Endodermal cell (in vitro differentiated cells): ENCODE results near the gene HEG1. TPM values are rescaled to one million over a fixed set of nuclear protein-coding genes. Genes with fewer than 3 reads are reported as not detected.

ENCODE experiments used
- DNase-seq: peaks from one replicate; pipeline ENCODE4 v3.0.0-alpha.2; 2017
- H3K27ac ChIP-seq: 2 replicates; pipeline ENCODE4 v1.5.1; 2013; ENCODE audit warnings: mild to moderate bottlenecking, low read depth, low read length, moderate library complexity
- H3K27me3 ChIP-seq: 2 replicates; pipeline ENCODE4 v1.6.1; 2013; ENCODE audit warnings: mild to moderate bottlenecking, low read length, moderate library complexity; ENCODE audit not compliant: insufficient read depth, control insufficient read depth, poor library complexity, severe bottlenecking
- H3K36me3 ChIP-seq: 2 replicates; pipeline ENCODE4 v1.7.0; 2013; ENCODE audit warnings: mild to moderate bottlenecking, low read length, moderate library complexity; ENCODE audit not compliant: control insufficient read depth, insufficient read depth
- H3K4me1 ChIP-seq: one replicate; pipeline ENCODE4 v1.7.0; 2013; ENCODE audit warnings: low read length; ENCODE audit not compliant: control insufficient read depth, insufficient read depth
- H3K4me3 ChIP-seq: 2 replicates; pipeline ENCODE4 v1.5.1; 2013; ENCODE audit warnings: mild to moderate bottlenecking, low read length, moderate library complexity
- H3K9ac ChIP-seq: 2 replicates; pipeline ENCODE4 v1.6.1; 2013; ENCODE audit warnings: mild to moderate bottlenecking, low read length, moderate library complexity; ENCODE audit not compliant: poor library complexity, severe bottlenecking; ENCODE audit errors: extremely low read depth
- H3K9me3 ChIP-seq: 2 replicates; pipeline ENCODE4 v1.6.1; 2013; ENCODE audit warnings: mild to moderate bottlenecking, low read length, moderate library complexity; ENCODE audit not compliant: control insufficient read depth
- H3K27ac Mint-ChIP-seq: 2 replicates; pipeline ENCODE4 v1.8.0; 2020; ENCODE audit warnings: mixed read lengths
- H3K27me3 Mint-ChIP-seq: 2 replicates; pipeline ENCODE4 v1.8.0; 2021; ENCODE audit warnings: mild to moderate bottlenecking, mixed read lengths; ENCODE audit not compliant: insufficient read depth
- H3K36me3 Mint-ChIP-seq: 2 replicates; pipeline ENCODE4 v1.8.0; 2020; ENCODE audit warnings: low read depth, mixed read lengths
- H3K4me1 Mint-ChIP-seq: 2 replicates; pipeline ENCODE4 v1.8.0; 2020; ENCODE audit warnings: mixed read lengths
- H3K4me3 Mint-ChIP-seq: 2 replicates; pipeline ENCODE4 v1.8.0; 2020; ENCODE audit warnings: mild to moderate bottlenecking, moderate library complexity, mixed read lengths
- H3K9me3 Mint-ChIP-seq: 2 replicates; pipeline ENCODE4 v1.8.0; 2020; ENCODE audit warnings: mild to moderate bottlenecking, mixed read lengths
- CTCF ChIP-seq: fragments of 200-600 bp; sonication (generic); conservative IDR thresholded peaks from 2 replicates; pipeline ENCODE4 v1.5.0; 2021; ENCODE audit warnings: antibody characterized with exemption, mild to moderate bottlenecking
- WGBS, 2 experiments: methylation state at CpG; one replicate each; pipeline versions ENCODE4 v1.1.5 to v1.1.7; 2013; ENCODE audit warnings: missing lambda C conversion rate in 2 of 2, mixed read lengths in 1 of 2; ENCODE audit not compliant: insufficient coverage in 1 of 2, insufficient read length in 1 of 2; 5-methylcytosine and 5-hydroxymethylcytosine counted together
- total RNA-seq, 2 donors: library from RNA; stranded (reverse); fragmentation: NEBNext Ultra II Directional in 1 of 2; extraction: Animal tissue kit (Norgen Biotek cat#: 25700) in 1 of 2; gene quantifications; 2 replicates in 1 of 2; 3 replicates in 1 of 2; pipeline ENCODE4 v1.2.1, GENCODE V29; 2021

The HEG1 gene
- total RNA-seq, 2 donors from 2014 or later: 25.5 to 27.0 TPM

DNA sequence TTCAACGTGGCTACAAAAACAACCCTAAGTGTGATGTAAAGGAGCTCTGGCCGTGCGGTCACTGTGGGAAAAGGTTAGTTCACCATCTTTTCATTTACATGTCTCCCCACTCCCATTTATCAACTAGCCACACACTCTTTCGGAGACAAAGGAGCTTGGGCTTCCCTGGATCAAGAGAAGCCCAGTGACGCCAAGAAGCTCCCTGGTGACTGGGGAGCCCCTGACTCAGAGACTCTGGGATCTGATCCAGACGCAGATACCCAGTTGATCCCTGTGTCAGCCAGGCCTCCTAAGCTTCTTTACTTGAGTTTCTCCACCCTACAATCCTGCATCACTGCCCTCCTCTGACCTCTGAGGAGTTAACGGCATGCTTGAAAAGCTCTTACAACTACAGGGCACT lies 43.9 kb downstream of the HEG1 start:
- no peaks in the 10 kb centered on the region for H3K27me3 Mint-ChIP-seq
- peaks cover 6% of the 10 kb centered on the region for H3K4me1 Mint-ChIP-seq
- TF ChIP-seq CTCF: no peak
- H3K36me3 Mint-ChIP-seq: peaks cover 80% of the 10 kb centered on the region
- no peak overlapping the region for H3K27ac Mint-ChIP-seq
- no peak for DNase-seq
- no peak overlapping the region for H3K27ac ChIP-seq
- H3K4me1 ChIP-seq: no peaks in the 10 kb centered on the region
- 84 to 96% methylated on average over 5 to 7 of the region's 7 CpGs for WGBS, 2 experiments
- no peaks in the 10 kb centered on the region for H3K9me3 Mint-ChIP-seq
- H3K36me3 ChIP-seq: peaks cover 89% of the 10 kb centered on the region
- H3K9ac ChIP-seq: no peak overlapping the region
- no peak overlapping the region for H3K4me3 ChIP-seq
- no peak overlapping the region for H3K4me3 Mint-ChIP-seq
- peaks cover 6% of the 10 kb centered on the region for H3K9me3 ChIP-seq
- H3K27me3 ChIP-seq: no peaks in the 10 kb centered on the region

GRCh38 chr3:125010393-125010792 lies 45.4 kb downstream of the HEG1 start:
- Mint-ChIP-seq H3K9me3 (no peaks in the 10 kb centered on the region), H3K27me3 (no peaks in the 10 kb centered on the region), H3K4me3 (no peak overlapping the region), H3K36me3 (peaks cover 87% of the 10 kb centered on the region), H3K27ac (no peak overlapping the region), H3K4me1 (peaks cover 6% of the 10 kb centered on the region)
- Histone ChIP-seq H3K36me3 (peaks cover 96% of the 10 kb centered on the region), H3K4me3 (no peak overlapping the region), H3K4me1 (no peaks in the 10 kb centered on the region), H3K27ac (no peak overlapping the region), H3K9me3 (peaks cover 6% of the 10 kb centered on the region), H3K27me3 (no peaks in the 10 kb centered on the region), H3K9ac (no peak overlapping the region)
- no peak for TF ChIP-seq CTCF
- DNase-seq: no peak
- WGBS, 2 experiments: 95 to 96% methylated on average over 7 of the region's 7 CpGs

DNA sequence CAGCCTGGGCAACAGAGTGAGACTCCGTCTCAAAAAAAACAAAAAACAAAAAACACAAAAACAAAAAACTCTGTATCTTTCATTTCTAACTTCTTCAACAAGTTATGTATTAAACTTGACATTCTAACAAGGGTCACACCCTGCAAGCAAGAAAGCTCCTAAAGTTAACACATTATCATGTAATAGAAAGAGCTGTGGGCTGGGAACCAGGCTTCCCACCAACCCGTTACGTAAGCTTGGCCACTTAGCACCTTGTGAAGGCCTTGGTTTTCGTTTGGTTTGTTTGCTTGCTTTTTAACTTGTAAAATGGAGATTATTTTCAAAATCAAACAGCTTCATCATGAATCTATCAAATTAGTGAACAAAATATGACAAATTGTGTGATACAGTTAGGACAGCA lies 47.0 kb downstream of the HEG1 start:
- Histone ChIP-seq H3K4me3 (no peak overlapping the region), H3K9me3 (peaks cover 6% of the 10 kb centered on the region), H3K27ac (no peak overlapping the region), H3K27me3 (no peaks in the 10 kb centered on the region), H3K4me1 (no peaks in the 10 kb centered on the region), H3K9ac (no peak overlapping the region), H3K36me3 (peaks cover 96% of the 10 kb centered on the region)
- WGBS, 2 experiments: 100% methylated on average over 3 of the region's 4 CpGs; no CpG with 5 or more reads in 1 of the 2 experiments
- Mint-ChIP-seq H3K9me3 (no peaks in the 10 kb centered on the region), H3K27ac (no peak overlapping the region), H3K27me3 (no peaks in the 10 kb centered on the region), H3K36me3 (peaks cover 86% of the 10 kb centered on the region), H3K4me1 (peaks cover 6% of the 10 kb centered on the region), H3K4me3 (no peak overlapping the region)
- DNase-seq: no peak
- no peak for TF ChIP-seq CTCF
